Measurements from ENCODE around the gene KRT74. TPM values are rescaled to one million over a fixed set of nuclear protein-coding genes. Genes with fewer than 3 reads are reported as not detected.
A peak's percentile ranks its signal among the peaks of the same experiment; 100 is the strongest.
"Not testable (repeated sequence)": the region's sequence is repeated elsewhere in the genome, so short reads cannot be mapped to it uniquely, and the experiment has no call there.

Gene KRT74
- total RNA-seq, 5 donors from 2014 or later (not counting 1 experiment from before 2014, with no cell fraction given), result 0.20 to 0.79 (median 0.45) TPM; not detected in 1

GRCh38 chr12:52600475-52600874, 26.8 kb upstream of the KRT74 start:
- Mint-ChIP-seq H3K27ac (no peak overlapping the region), H3K9me3 (no peaks in the 10 kb centered on the region), H3K27me3 (peaks cover 5 to 7% of the 10 kb centered on the region in 2 donors), H3K36me3 (no peaks in the 10 kb centered on the region), H3K4me3 (no peak overlapping the region), H3K4me1 (peaks cover 40 to 54% (median 43%) of the 10 kb centered on the region in 3 donors)
- peaks cover 26 to 31% of the 10 kb centered on the region in 2 experiments for H3K4me1 ChIP-seq (ENCODE audit: control insufficient read depth in 1 of 2, extremely low read depth in 1 of 2, insufficient read depth in 2 of 2, low read length in 2 of 2)
- H3K27me3 ChIP-seq (replicated peaks in 1 of 2; ENCODE audit: control insufficient read depth in 2 of 2, extremely low read depth in 1 of 2, insufficient read depth in 2 of 2, low read length in 1 of 2), result peaks cover 0 to 15% of the 10 kb centered on the region in 2 experiments
- ChIA-PET CTCF (no interaction called here), POLR2A (no interaction called here)
- 92% methylated on average over 9 of the region's 12 CpGs for WGBS (ENCODE audit: insufficient coverage)
- H3K4me3 ChIP-seq (ENCODE audit: control insufficient read depth in 1 of 2, extremely low read depth in 1 of 2, low read length in 1 of 2), result no peak overlapping the region
- no peaks in the 10 kb centered on the region for H3K9me3 ChIP-seq
- H3K27ac ChIP-seq (ENCODE audit: low read length), result no peak overlapping the region
- ATAC-seq (replicated peaks in 1 of 4) (no peak), DNase-seq (no peak)
- no peaks in the 10 kb centered on the region for H3K36me3 ChIP-seq (ENCODE audit: control insufficient read depth in 2 of 2, extremely low read depth in 1 of 2, insufficient read depth in 1 of 2, low read length in 1 of 2)

- DNase-seq, result peak in 2 of 35 experiments; percentile 1 to 2
These were observed 26.4 kb upstream of the KRT74 start for GRCh38 chr12:52600071-52600470.

GRCh38 chr12:52598966-52599365, 25.3 kb upstream of the KRT74 start:
- H3K36me3 Mint-ChIP-seq, result peaks cover 2% of the 10 kb centered on the region
- H3K9me3 Mint-ChIP-seq, result no peaks in the 10 kb centered on the region
- H3K4me3 ChIP-seq (ENCODE audit: control insufficient read depth in 1 of 2, extremely low read depth in 1 of 2, low read length in 1 of 2), result no peak overlapping the region
- CTCF ChIA-PET, result no interaction called here
- peaks cover 0 to 15% of the 10 kb centered on the region in 2 experiments for H3K27me3 ChIP-seq (replicated peaks in 1 of 2; ENCODE audit: control insufficient read depth in 2 of 2, extremely low read depth in 1 of 2, insufficient read depth in 2 of 2, low read length in 1 of 2)
- no peak for DNase-seq
- peak overlapping the region in 1 of 2 donors; percentile 24 for H3K27ac Mint-ChIP-seq
- no peak overlapping the region for H3K27ac ChIP-seq (ENCODE audit: low read length)
- H3K4me1 Mint-ChIP-seq, result peaks cover 26 to 38% (median 29%) of the 10 kb centered on the region in 3 donors
- WGBS (ENCODE audit: insufficient coverage), result 75% methylated on average over 5 of the region's 5 CpGs
- peaks cover 5 to 7% of the 10 kb centered on the region in 2 donors for H3K27me3 Mint-ChIP-seq
- no peak overlapping the region for H3K4me3 Mint-ChIP-seq
- no peaks in the 10 kb centered on the region for H3K36me3 ChIP-seq (ENCODE audit: control insufficient read depth in 2 of 2, extremely low read depth in 1 of 2, insufficient read depth in 1 of 2, low read length in 1 of 2)
- H3K4me1 ChIP-seq (ENCODE audit: control insufficient read depth in 1 of 2, extremely low read depth in 1 of 2, insufficient read depth in 2 of 2, low read length in 2 of 2), result peaks cover 15 to 19% of the 10 kb centered on the region in 2 experiments
- POLR2A ChIA-PET, result no interaction called here
- no peaks in the 10 kb centered on the region for H3K9me3 ChIP-seq
- ATAC-seq (replicated peaks in 1 of 4), result no peak

More at GRCh38 chr12:52600071-52600470, 26.4 kb upstream of the KRT74 start:
- H3K27ac ChIP-seq (ENCODE audit: low read length), result no peak overlapping the region
- H3K9me3 ChIP-seq, result no peaks in the 10 kb centered on the region
- Mint-ChIP-seq H3K27ac (peak overlapping the region in 1 of 2 donors; percentile 5), H3K9me3 (no peaks in the 10 kb centered on the region), H3K4me3 (no peak overlapping the region), H3K27me3 (peaks cover 5 to 7% of the 10 kb centered on the region in 2 donors), H3K36me3 (no peaks in the 10 kb centered on the region), H3K4me1 (peaks cover 36 to 50% (median 39%) of the 10 kb centered on the region in 3 donors)
- H3K36me3 ChIP-seq (ENCODE audit: control insufficient read depth in 2 of 2, extremely low read depth in 1 of 2, insufficient read depth in 1 of 2, low read length in 1 of 2), result no peaks in the 10 kb centered on the region
- no peak overlapping the region for H3K4me3 ChIP-seq (ENCODE audit: control insufficient read depth in 1 of 2, extremely low read depth in 1 of 2, low read length in 1 of 2)
- H3K27me3 ChIP-seq (replicated peaks in 1 of 2; ENCODE audit: control insufficient read depth in 2 of 2, extremely low read depth in 1 of 2, insufficient read depth in 2 of 2, low read length in 1 of 2), result peaks cover 0 to 15% of the 10 kb centered on the region in 2 experiments
- POLR2A ChIA-PET, result no interaction called here
- CTCF ChIA-PET, result interaction anchor here in 1 of 2 donors (0.7 kb wide), 1 partner anchor 279 kb away, joined by 3 read pairs; no protein-coding TSS in a partner anchor
- ATAC-seq (replicated peaks in 1 of 4), result no peak
- WGBS (ENCODE audit: insufficient coverage), result 63% methylated on average over 1 of the region's 2 CpGs
- H3K4me1 ChIP-seq (ENCODE audit: control insufficient read depth in 1 of 2, extremely low read depth in 1 of 2, insufficient read depth in 2 of 2, low read length in 2 of 2), result peaks cover 25 to 27% of the 10 kb centered on the region in 2 experiments

GRCh38 chr12:52594237-52594636, 20.6 kb upstream of the KRT74 start:
- H3K4me1 ChIP-seq (ENCODE audit: control insufficient read depth in 1 of 2, extremely low read depth in 1 of 2, insufficient read depth in 2 of 2, low read length in 2 of 2); H3K27me3 ChIP-seq (replicated peaks in 1 of 2; ENCODE audit: control insufficient read depth in 2 of 2, extremely low read depth in 1 of 2, insufficient read depth in 2 of 2, low read length in 1 of 2); H3K27ac Mint-ChIP-seq; H3K36me3 Mint-ChIP-seq; CTCF ChIA-PET; DNase-seq; H3K27me3 Mint-ChIP-seq; H3K27ac ChIP-seq (ENCODE audit: low read length); H3K4me3 Mint-ChIP-seq; H3K4me3 ChIP-seq (ENCODE audit: control insufficient read depth in 1 of 2, extremely low read depth in 1 of 2, low read length in 1 of 2); H3K9me3 Mint-ChIP-seq; H3K36me3 ChIP-seq (ENCODE audit: control insufficient read depth in 2 of 2, extremely low read depth in 1 of 2, insufficient read depth in 1 of 2, low read length in 1 of 2); ATAC-seq (replicated peaks in 1 of 4); POLR2A ChIA-PET; H3K9me3 ChIP-seq: not testable (repeated sequence)
- peaks cover 5 to 40% (median 9%) of the 10 kb centered on the region in 3 donors for H3K4me1 Mint-ChIP-seq
- WGBS (ENCODE audit: insufficient coverage), result 100% methylated on average over 1 of the region's 4 CpGs

- no peak overlapping the region for H3K4me3 Mint-ChIP-seq
- no peaks in the 10 kb centered on the region for H3K36me3 ChIP-seq (ENCODE audit: control insufficient read depth in 2 of 2, extremely low read depth in 1 of 2, insufficient read depth in 1 of 2, low read length in 1 of 2)
- H3K36me3 Mint-ChIP-seq, result peaks cover 9% of the 10 kb centered on the region
- H3K4me3 ChIP-seq (ENCODE audit: control insufficient read depth in 1 of 2, extremely low read depth in 1 of 2, low read length in 1 of 2), result no peak overlapping the region
- no peaks in the 10 kb centered on the region for H3K9me3 ChIP-seq
- ATAC-seq (replicated peaks in 1 of 4) (no peak), DNase-seq (peak in 1 of 35 experiments; percentile 16)
- H3K27ac Mint-ChIP-seq, result no peak overlapping the region
- CTCF ChIA-PET, result no interaction called here
- peaks cover 4 to 18% of the 10 kb centered on the region in 2 experiments for H3K4me1 ChIP-seq (ENCODE audit: control insufficient read depth in 1 of 2, extremely low read depth in 1 of 2, insufficient read depth in 2 of 2, low read length in 2 of 2)
- no peaks in the 10 kb centered on the region for H3K9me3 Mint-ChIP-seq
- POLR2A ChIA-PET, result no interaction called here
- H3K27me3 Mint-ChIP-seq, result no peaks in the 10 kb centered on the region
- no peaks in the 10 kb centered on the region for H3K27me3 ChIP-seq (replicated peaks in 1 of 2; ENCODE audit: control insufficient read depth in 2 of 2, extremely low read depth in 1 of 2, insufficient read depth in 2 of 2, low read length in 1 of 2)
- H3K4me1 Mint-ChIP-seq, result peaks cover 19 to 47% (median 24%) of the 10 kb centered on the region in 3 donors
- H3K27ac ChIP-seq (ENCODE audit: low read length), result no peak overlapping the region
- 91% methylated on average over 9 of the region's 11 CpGs for WGBS (ENCODE audit: insufficient coverage)
These were observed 17.9 kb upstream of the KRT74 start for GRCh38 chr12:52591521-52591920.

DNA sequence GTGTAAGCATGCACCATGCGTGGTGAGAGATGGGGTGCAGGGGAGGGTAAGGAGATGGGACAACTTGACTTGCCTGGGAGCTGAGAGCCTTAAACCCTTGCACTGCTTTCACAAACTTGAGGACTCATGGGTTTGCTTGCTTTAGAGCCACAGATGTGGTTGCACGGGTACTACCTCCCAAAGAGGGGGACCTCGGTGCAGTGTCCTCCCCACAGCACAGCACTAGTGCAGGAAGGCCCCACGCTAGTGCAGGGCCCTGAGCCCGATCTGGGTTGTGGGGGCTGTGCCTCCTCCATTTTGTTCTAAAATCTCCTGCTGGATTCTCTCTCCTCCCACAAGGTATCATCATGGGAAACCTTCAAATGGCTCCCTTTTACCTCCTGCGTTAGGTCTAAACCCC, 16.4 kb upstream of the KRT74 start:
- peaks cover 9% of the 10 kb centered on the region for H3K36me3 Mint-ChIP-seq

More for the DNA sequence above, 16.4 kb upstream of the KRT74 start:
- Mint-ChIP-seq H3K27me3 (no peaks in the 10 kb centered on the region), H3K4me1 (peaks cover 34 to 60% (median 39%) of the 10 kb centered on the region in 3 donors), H3K9me3 (no peaks in the 10 kb centered on the region), H3K27ac (peak overlapping the region in 1 of 2 donors; percentile 23), H3K4me3 (no peak overlapping the region)
- ATAC-seq (replicated peaks in 1 of 4), result no peak
- Histone ChIP-seq H3K27ac (ENCODE audit: low read length) (no peak overlapping the region), H3K9me3 (no peaks in the 10 kb centered on the region), H3K27me3 (replicated peaks in 1 of 2; ENCODE audit: control insufficient read depth in 2 of 2, extremely low read depth in 1 of 2, insufficient read depth in 2 of 2, low read length in 1 of 2) (no peaks in the 10 kb centered on the region), H3K4me3 (ENCODE audit: control insufficient read depth in 1 of 2, extremely low read depth in 1 of 2, low read length in 1 of 2) (no peak overlapping the region), H3K4me1 (ENCODE audit: control insufficient read depth in 1 of 2, extremely low read depth in 1 of 2, insufficient read depth in 2 of 2, low read length in 2 of 2) (peaks cover 18 to 33% of the 10 kb centered on the region in 2 experiments), H3K36me3 (ENCODE audit: control insufficient read depth in 2 of 2, extremely low read depth in 1 of 2, insufficient read depth in 1 of 2, low read length in 1 of 2) (no peaks in the 10 kb centered on the region)
- peak in 1 of 35 experiments; percentile 23 for DNase-seq
- WGBS (ENCODE audit: insufficient coverage), result 92% methylated on average over 3 of the region's 6 CpGs
- ChIA-PET CTCF (no interaction called here), POLR2A (no interaction called here)

Measured in T-cell (primary cell).